HG03460 (cell line): ENCODE data around the gene PCYT1A.
A peak's percentile ranks its signal among the peaks of the same experiment; 100 is the strongest.
"Not testable (repeated sequence)": the region's sequence is repeated elsewhere in the genome, so short reads cannot be mapped to it uniquely, and the experiment has no call there.

Experiments
- ATAC-seq: cut with Tn5 transposase; IDR thresholded peaks from one replicate; pipeline ENCODE4 v1.9.1; 2021; ENCODE audit not compliant: unreplicated experiment

Gene PCYT1A

DNA sequence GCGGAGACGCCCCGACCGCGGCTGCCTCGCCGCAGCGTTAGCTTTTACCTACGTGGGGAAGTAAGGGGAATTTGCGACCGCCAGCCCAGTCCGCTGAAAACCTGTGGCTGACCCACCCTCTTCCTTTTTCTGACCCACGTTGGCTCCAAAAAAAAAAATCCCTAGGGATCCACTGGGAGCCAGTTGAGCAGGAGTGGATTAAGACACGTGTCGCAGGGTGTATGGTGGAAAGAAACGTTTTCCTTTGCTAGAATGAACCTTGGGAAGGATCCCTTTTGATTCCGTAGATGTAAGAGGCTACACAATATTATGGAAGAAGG is 575 bp upstream of the PCYT1A start:
- ATAC-seq, result no peak

DNA sequence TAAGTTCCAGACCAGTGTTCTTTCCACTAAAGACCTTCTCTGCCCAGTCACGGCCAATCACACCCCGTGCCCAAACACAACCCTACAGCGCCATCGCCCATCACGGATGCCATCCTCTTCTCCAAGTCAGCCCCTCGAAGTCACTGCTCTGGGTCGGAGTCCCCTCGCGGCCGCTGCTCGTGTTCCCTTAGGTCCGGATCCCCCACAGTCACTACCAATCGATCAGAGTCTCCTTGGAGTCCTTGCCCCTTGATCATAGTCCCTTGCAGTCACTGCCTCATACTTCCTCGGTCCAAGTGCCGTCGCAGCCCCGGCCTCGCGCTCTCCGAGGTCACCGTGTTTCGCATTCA is 461 bp downstream of the PCYT1A start:
- peak; percentile 26 for ATAC-seq

DNA sequence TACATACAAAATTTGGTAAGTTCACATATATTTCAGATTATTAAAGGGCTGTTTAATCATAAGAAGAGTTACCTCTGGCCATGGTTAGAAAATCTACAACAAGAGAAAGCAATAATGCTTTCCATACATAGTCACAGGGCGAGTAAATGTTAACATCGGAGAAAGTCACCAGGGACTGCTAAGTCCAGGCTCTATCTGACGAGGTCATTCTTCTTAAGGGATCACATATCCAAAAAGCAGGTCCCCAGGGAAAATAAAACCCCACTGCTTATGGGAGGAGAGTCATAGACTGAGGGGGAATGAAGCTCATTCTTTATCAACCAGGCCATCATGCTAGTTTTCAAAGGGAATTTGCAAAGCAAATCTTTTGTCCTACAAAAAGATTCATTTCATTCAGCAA is 3.1 kb downstream of the PCYT1A start:
- ATAC-seq, result no peak

DNA sequence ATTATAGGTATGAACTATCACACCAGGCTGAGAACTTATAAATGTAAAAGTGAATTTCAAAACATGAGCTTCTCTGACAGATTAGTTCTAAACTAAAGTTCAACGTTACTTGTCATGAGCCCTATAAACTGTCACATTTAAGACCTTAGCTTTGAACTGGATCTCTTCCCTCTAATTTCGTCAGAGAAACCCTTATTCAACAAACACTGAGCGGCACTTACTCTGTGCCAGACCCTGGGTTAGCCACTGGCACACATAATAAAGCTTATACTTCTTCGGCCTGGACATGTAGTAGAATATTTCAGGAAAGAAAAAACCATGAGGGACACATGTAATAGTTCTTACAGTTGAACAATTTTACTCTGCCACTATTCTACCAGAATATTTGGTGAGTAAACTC is 5.6 kb downstream of the PCYT1A start:
- ATAC-seq, result no peak

DNA sequence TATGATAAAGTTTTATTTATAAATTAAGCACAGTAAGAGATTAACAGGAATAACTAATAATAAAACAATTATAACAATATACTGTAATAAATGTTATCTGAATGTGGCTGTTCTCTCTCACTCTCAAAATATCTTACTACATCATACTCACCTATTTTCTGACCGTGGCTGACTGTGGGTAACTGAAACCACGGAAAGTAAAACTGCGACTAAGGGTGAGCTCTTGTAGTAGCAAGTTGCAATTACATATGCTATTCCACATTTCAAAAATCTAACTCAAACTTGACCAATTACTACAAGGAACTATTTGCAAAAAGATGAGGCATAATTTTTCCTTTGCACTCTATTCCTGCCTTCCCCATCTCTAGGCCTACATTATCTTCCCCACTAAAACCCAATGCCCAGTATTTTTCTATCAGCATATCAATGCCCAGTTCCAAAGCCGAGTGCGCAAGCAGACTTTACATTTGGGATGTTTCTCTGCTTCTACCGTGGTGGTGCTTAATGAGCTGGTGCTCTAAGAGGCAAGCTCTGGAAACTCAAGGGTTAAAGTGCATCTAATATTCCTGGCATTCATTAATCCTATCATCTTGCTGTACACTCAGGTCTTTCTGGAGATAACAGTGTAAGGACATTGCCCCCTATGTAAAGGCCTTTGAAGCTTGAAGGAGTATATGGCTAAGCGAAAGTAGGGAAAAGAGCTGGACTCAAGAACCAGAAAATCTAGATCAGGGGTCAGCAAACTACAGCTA is 6.7 kb downstream of the PCYT1A start:
- no peak for ATAC-seq

DNA sequence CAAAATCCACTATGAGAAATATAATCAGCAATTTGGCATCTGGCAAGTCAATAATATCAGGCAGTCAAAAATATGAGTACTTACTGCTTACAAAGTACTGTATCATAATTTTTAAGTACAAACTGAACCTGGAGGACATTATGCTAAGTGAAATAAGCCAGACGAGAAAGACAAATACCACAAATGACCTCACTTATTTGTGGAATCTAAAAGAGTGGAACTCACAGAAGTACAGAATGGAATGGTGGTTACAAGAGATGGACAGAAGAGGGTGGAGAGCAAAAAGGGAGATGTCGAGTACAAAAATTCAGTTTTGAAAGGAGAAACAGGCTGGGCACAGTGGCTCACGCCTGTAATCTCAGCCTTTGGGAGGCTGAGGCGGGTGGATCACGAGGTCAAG is 12.4 kb downstream of the PCYT1A start:
- ATAC-seq, result no peak

DNA sequence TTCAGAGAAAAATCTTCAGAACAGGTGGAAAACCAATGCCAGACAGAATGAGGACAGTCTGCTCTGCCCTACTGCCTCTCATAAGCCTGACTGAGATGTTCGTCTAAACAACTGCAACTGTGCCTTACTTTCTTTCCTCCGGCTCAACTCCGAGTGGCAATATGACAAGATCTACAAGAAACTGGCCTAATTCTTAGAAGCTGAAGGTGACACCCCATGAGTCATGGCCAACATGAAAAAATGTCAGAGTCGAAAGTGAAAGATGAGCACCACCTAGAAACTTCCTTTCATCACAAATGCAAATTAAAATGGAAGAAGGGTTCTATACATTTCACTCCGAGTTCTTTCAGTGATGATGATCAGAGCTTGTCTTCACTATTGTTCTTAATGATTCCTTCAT is 12.9 kb downstream of the PCYT1A start:
- peak; percentile 79 for ATAC-seq

DNA sequence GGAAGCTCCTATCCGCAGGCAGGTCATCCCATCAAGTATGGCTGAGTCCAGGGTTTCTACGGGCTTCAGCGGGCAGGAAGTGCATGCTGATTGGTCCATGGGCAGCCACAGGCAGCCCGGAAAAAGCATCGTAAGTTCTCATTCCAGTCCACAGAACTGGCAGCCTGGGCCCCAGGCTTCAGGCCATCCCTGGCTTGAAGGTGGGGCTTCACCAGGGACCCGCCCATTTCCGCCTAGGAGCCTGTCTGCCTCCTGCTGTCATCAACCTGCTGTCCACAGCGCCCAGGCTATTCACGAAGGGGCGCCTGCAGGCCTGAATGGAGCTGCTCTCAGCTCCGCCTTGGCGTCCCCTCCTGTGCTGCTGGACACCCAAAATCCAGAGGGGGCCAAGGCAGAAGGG is 13.9 kb downstream of the PCYT1A start:
- ATAC-seq, result no peak

DNA sequence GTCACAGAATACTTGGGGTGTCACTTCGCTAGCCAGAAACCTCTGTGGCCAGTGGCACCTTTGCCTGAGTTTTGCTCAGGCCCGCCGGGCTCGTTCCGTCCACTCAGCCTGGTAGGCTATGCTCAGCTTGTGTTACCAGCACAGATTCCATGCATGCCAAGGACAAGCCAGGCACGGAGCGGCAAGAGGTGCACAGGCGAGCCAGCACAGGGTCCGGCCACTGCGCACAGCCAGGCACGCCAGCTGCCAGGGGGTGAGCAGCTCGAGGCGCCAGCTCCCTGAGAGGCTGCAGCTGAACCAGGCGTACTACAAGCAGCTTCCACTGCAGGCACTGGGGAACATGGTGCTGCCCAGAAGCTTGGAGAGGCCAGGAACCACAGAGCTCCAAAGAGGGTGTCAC is 14.7 kb downstream of the PCYT1A start:
- no peak for ATAC-seq

DNA sequence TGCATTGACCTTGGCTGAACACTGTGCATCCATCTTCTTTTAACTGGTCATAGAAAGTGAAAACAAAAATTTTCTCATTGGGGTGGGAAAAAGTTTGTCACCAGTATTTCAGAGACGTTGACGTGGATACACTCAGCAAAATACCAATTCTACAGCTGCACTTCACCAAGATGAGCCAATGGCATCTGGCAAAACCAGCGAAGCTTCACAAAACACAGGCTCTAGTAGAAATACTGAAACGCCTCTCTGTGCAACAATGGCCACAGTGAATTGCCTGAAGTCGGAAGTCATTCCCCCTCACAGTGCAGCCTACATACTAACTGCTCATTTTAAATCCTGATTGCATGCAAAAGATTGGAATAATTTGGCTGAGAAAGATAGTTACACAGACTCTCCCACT is 17.0 kb downstream of the PCYT1A start:
- ATAC-seq, result no peak

DNA sequence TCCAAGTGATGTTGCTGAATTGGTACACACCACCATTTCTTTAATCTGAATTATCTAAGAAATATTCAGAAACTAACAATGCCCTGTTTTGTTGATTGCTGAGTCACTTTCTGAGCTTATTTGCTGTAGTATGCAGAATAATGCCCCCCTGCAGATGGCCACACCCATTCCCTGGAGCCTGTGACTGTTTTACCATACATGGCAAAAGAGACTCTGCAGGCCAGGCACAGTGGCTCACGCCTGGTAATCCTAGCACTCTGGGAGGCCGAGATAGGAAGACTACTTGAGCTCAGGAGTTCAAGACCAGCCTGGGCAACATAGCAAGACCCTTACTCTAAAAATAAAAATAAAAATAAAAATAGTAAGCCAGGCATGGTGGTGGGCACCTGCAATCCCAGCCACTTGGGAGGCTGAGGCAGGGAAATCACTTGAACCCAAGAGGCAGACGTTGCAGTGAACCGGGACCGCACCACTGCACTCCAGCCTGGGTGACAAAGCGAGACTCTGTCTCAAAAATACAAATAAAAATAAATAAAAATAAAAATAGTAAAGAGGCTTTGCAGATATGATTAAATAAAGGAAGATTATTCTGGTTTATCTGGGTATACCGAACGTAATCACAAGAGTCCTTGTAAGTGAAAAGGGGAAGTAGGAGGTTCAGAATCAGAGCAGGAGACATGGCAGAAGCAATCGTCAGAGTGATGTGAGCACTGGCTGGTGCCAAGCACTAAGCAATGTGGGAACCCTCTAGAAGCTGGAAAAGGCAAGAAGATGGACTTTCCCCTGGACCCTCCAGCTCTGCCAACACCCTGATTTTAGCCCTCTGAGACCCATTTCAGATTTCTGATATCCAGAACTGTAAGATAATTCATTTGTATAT is 19.0 kb downstream of the PCYT1A start:
- no peak for ATAC-seq

DNA sequence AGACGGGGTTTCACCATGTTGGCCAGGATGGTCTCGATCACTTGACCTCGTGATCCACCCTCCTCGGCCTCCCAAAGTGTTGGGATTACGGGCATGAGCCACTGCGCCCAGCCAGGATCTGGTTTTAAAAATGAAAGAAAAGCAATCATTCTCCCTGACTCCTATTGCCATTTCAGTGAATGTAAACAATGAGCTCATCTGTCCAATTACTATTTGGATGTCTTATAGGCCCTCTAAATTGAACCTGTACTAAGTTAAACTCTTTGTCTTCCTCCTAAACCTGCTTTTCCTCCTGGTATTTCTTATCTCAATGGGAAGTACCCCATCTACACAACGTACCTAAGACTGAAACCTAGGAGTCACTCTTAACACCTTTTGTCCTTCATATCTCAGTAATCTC is 23.7 kb downstream of the PCYT1A start:
- no peak for ATAC-seq

DNA sequence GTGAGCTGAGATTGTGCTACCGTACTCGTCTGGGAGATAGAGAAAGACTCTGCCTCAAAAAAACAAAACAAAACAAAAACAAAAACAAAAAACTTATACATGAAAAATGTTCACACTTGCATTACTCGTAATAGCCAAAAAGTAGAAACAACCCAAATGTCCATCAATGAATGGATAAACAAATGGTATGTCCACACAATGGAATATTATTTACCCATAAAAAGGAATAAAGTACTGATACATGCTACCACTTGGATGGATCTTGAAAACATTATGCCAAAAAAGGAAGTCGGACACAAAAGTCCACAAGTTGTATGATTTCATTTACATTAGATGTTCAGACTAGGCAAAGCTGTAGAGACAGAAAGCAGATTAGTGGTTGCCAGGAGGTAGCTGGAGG is 26.7 kb downstream of the PCYT1A start:
- ATAC-seq, result no peak

DNA sequence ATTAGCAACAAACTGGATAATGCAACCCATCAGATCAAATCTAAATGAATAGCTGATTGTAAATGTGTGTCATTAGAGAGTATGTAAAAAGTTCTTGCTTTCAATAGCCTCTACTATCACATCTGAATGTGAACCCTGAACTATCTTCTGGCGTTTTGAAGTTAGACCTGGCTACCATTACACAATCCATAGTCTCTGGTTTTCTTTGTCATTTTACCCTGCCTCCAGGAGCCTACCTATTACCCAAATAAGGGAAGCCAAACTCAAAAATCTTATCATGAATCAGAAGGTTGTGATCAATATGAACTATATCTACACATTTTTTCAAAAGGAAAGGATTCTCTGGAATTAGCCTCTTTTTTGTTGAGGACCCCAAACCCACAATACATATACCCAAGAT is 31.8 kb downstream of the PCYT1A start:
- ATAC-seq, result no peak

DNA sequence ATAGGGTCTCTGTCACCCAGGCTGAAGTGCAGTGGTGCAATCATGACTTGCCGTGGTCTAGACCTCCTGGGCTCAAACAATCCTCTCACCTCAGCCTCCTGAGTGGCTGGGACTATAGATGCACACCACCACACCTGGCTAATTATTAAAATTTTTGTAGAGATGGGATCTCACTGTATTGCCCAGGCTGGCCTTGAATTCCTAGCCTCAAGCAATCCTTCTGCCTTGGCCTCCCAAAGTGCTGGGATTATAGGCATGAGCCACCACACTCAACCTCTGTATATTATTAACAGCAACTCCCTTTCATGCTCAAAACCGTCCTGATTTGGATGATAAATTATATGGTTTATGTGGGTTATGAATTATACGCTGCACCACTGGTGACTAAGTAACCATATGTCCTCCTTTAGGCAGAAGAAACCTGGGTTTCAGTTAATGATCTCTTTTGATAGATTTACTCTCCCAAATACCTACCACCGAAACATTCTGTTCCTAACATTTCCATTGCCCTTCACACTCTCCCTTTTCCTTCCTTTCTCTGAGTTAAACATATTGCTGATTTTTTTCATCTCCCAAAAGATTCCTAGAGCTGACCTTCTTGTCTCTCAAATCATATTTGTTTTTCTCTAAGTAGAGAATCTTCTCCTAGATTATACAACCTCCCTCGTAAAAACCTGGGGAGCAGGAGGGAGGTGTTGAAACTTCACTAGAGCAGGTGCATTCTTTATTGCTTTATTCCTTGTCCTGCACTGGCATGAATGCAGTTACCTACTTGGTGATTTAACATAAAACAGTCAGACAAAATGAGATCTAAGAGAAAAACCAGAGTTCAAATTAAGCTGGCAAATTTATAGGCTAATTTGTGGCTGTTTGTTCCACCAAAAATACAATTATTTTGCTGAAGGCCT is 32.9 kb downstream of the PCYT1A start:
- no peak for ATAC-seq

DNA sequence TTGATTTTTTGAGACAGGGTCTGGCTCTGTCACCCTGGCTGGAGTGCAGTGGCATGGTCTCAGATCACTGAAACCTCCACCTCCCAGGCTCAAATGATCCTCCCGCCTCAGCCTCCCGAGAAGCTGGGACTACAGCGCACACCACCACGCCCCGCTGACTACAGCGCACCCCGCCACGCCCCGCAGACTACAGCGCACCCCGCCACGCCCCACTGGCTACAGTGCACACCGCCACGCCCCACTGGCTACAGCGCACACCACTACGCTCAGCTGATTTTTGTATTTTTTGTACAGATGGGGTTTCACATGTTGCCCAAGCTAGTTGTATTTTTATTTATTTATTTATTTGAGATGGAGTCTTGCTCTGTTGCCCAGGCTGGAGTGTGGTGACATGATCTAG is 35.6 kb downstream of the PCYT1A start:
- ATAC-seq, result no peak

DNA sequence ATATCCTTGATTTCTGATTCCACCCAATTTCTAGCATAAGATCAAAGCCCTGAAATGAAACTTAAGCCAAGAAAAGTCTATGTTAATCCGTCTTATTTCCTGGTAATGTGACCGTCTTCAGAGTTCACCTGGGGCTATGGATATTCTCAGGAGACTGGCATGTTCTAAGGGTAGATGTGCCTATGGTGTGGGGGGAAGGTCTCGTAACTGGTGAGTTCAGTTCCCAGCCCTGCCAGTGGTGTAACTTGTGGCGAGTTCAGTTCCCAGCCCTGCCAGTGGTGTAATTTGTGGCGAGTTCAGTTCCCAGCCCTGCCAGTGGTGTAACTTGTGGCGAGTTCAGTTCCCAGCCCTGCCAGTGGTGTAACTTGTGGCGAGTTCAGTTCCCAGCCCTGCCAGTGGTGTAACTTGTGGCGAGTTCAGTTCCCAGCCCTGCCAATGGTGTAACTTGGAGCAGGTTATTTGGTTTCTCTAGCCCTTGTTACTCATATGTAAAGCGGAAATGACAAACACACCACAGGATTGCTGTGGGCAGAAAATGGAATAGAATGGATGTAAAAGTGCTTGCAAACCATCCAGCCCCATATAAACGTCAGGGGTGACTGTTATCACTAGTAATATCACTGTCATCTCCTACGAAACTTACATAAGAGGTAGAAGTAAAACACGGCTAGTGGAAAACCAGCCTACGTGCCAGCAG is 40.8 kb downstream of the PCYT1A start:
- no peak for ATAC-seq

DNA sequence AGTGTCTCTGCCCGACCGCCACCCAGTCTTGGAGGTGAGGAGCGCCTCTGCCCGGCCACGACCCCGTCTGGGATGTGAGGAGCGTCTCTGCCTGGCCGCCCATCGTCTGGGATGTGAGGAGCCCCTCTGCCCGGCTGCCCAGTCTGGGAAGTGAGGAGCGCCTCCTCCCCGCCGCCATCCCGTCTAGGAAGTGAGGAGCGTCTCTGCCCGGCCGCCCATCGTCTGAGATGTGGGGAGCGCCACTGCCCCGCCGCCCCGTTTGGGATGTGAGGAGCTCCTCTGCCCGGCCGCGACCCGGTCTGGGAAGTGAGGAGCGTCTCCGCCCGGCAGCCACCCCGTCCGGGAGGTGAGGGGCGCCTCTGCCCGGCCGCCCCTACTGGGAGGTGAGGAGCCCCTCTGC is 43.4 kb downstream of the PCYT1A start:
- ATAC-seq, result not testable (repeated sequence)

DNA sequence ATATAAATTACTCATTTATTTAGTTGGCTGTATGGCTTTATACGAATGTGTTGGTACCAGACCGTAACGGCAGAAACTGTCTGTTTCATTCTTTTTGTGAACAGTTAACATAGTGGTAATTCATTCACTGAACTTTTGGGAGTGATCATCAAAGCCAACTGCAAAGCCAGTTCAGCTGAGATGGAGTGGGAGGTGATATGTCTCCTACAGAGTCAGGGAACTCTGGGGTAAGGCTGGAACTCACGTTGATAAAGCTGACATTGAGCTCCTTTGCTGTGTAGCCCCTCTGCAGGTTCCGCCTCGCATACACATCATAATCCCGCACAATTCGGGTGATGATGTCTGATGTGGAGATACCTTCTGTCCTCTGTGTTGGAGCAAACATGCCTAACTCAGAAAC is 45.8 kb downstream of the PCYT1A start:
- ATAC-seq, result no peak

DNA sequence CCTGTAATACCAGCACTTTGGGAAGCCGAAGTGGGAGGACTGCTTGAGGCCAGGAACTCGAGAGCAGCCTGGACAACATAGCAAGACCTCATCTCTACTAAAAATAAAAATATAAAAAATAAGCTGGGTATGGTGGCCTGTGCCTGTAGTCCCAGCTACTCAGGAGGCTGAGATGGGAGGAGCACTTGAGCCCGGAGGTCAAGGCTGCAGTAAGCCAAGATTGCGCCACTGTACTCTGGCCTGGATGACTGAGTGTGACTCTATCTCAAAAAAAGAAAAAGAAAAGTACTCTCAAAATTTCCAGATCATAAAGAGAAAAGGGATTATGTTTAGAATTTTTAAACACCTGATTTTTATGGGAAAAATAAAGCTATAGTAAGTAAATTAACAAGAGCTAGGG is 47.1 kb downstream of the PCYT1A start:
- no peak for ATAC-seq
